MM.1S (cell line): ENCODE data around the gene PPP1R13B.
"Not testable (repeated sequence)": the region's sequence is repeated elsewhere in the genome, so short reads cannot be mapped to it uniquely, and the experiment has no call there.

Experiments
- EZH2 ChIP-seq: fragments of 300-600 bp; sonication (generic); optimal IDR thresholded peaks from 2 replicates; pipeline ENCODE3; 2017; ENCODE audit warnings: low read depth, mild to moderate bottlenecking, antibody characterized with exemption, low read length, mixed read lengths
- TF ChIP-seq, protein P1 (sequence below): fragments of 300-600 bp; sonication (generic); IDR thresholded peaks from 2 replicates; pipeline ENCODE4 v1.5.1; 2016; ENCODE audit warnings: antibody characterized with exemption, low read length, mixed read lengths

DNA sequence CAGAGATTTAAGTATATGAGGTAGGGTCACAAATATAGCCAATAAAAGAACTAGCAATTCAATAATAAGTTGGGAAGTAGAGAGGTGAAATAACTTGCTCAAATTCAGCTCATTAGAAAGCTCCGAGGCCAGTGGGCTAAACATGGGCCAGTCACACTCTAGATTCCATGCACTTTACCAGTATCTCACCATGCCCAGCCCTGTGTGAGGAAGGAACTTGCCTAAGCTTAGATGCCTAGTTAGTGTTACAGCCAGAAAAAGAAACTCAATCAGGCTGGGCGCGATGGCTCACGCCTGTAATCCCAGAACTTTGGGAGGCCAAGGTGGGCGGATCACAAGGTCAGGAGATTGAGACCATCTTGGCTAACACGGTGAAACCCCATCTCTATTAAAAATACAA, 71.1 kb downstream of the PPP1R13B start:
- TF ChIP-seq, protein P1, sequence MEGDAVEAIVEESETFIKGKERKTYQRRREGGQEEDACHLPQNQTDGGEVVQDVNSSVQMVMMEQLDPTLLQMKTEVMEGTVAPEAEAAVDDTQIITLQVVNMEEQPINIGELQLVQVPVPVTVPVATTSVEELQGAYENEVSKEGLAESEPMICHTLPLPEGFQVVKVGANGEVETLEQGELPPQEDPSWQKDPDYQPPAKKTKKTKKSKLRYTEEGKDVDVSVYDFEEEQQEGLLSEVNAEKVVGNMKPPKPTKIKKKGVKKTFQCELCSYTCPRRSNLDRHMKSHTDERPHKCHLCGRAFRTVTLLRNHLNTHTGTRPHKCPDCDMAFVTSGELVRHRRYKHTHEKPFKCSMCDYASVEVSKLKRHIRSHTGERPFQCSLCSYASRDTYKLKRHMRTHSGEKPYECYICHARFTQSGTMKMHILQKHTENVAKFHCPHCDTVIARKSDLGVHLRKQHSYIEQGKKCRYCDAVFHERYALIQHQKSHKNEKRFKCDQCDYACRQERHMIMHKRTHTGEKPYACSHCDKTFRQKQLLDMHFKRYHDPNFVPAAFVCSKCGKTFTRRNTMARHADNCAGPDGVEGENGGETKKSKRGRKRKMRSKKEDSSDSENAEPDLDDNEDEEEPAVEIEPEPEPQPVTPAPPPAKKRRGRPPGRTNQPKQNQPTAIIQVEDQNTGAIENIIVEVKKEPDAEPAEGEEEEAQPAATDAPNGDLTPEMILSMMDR, result not testable (repeated sequence)
- TF ChIP-seq EZH2, result not testable (repeated sequence)
